A549 (cell line): ENCODE results near the gene MAP3K20. TPM values are rescaled to one million over a fixed set of nuclear protein-coding genes. Genes with fewer than 3 reads are reported as not detected.

Experiments used
- ATAC-seq, 2 experiments: fragments of 200-7000 bp in 1 of 2; fragments of >200 bp in 1 of 2; cut with Nextera tagmentation in 1 of 2; cut with Tn5 transposase in 1 of 2; 3 replicates each; pipeline versions ENCODE4 v1.8.0 to v1.9.1; 2018 to 2020; ENCODE audit warnings: mild to moderate bottlenecking in 1 of 2, moderate library complexity in 1 of 2
- CTCF ChIA-PET: fragments of 300-600 bp; sonication (Branson Sonifier 250); formaldehyde crosslinking; extraction: SDS; loops from one replicate; lab custom pipeline; 2021; ENCODE audit warnings: antibody characterized with exemption, inconsistent platforms; lab: Yijun Ruan, JAX
- POLR2A ChIA-PET: fragments of 350-600 bp; formaldehyde crosslinking; extraction: SDS; loops from one replicate; lab custom pipeline; 2021; ENCODE audit warnings: antibody characterized with exemption, inconsistent platforms; lab: Yijun Ruan, JAX
- DNase-seq, 2 experiments: peaks; one replicate each; pipeline versions ENCODE4 v3.0.0 to v3.0.0-alpha.2; 2011 to 2016; ENCODE audit warnings: low read depth in 1 of 2, low spot score in 1 of 2
- FAIRE-seq: peaks from 2 replicates; lab custom pipeline; 2011; peaks lifted over from hg19 to GRCh38; lab: Jason Lieb, UNC
- H3K27ac ChIP-seq, 2 experiments: fragments of >200 bp; sonication (Bioruptor Twin); formaldehyde crosslinking; 3 replicates each; pipeline ENCODE4 v1.5.1; 2016 to 2017
- H3K4me1 ChIP-seq: fragments of >200 bp; sonication (Bioruptor Twin); formaldehyde crosslinking; 3 replicates; pipeline ENCODE4 v1.6.1; 2016
- H3K4me2 ChIP-seq: fragments of >200 bp; sonication (Bioruptor Twin); formaldehyde crosslinking; 3 replicates; pipeline ENCODE4 v1.6.1; 2016
- H3K4me3 ChIP-seq: fragments of >200 bp; sonication (Bioruptor Twin); formaldehyde crosslinking; 3 replicates; pipeline ENCODE4 v1.5.1; 2016
- H3K9me3 ChIP-seq: fragments of >200 bp; sonication (Bioruptor Twin); formaldehyde crosslinking; 3 replicates; pipeline ENCODE4 v1.6.1; 2016
- BHLHE40 ChIP-seq: IDR thresholded peaks from 2 replicates; pipeline ENCODE4 v1.6.1; 2012; ENCODE audit warnings: low read depth, low read length, inconsistent platforms
- CBX2 ChIP-seq: fragments of 200-600 bp; sonication (generic); IDR thresholded peaks from 2 replicates; pipeline ENCODE4 v1.6.1; 2016; ENCODE audit warnings: low read depth, mild to moderate bottlenecking, borderline replicate concordance
- CBX8 ChIP-seq: fragments of 200-600 bp; sonication (generic); IDR thresholded peaks from 2 replicates; pipeline ENCODE4 v1.6.1; 2016
- ESRRA ChIP-seq: fragments of 150-350 bp; IDR thresholded peaks from 2 replicates; pipeline ENCODE4 v1.6.1; 2014; ENCODE audit warnings: mild to moderate bottlenecking, low read length, borderline replicate concordance
- FOSB ChIP-seq: fragments of 250-450 bp; sonication (Bioruptor Pico); IDR thresholded peaks from 2 replicates; pipeline ENCODE4 v1.5.0; 2020; ENCODE audit warnings: mild to moderate bottlenecking, moderate library complexity
- FOSL2 ChIP-seq, 2 experiments: fragments of 450-650 bp in 1 of 2; fragments of >200 bp in 1 of 2; sonication (Bioruptor Twin) in 1 of 2; formaldehyde crosslinking; IDR thresholded peaks; 2 replicates each; pipeline versions ENCODE4 v1.5.0 to v1.6.1; 2016 to 2020; ENCODE audit warnings: mild to moderate bottlenecking in 1 of 2, moderate library complexity in 1 of 2
- GATA3 ChIP-seq: IDR thresholded peaks from 2 replicates; pipeline ENCODE4 v1.6.1; 2012; ENCODE audit warnings: borderline replicate concordance
- HDAC2 ChIP-seq: fragments of 200-600 bp; sonication (generic); IDR thresholded peaks from 2 replicates; pipeline ENCODE4 v1.6.1; 2016
- HOXA7 ChIP-seq: fragments of 250-450 bp; sonication (Bioruptor Pico); IDR thresholded peaks from 2 replicates; pipeline ENCODE4 v1.5.0; 2020; ENCODE audit warnings: mild to moderate bottlenecking, moderate library complexity
- JUN ChIP-seq, 2 experiments: fragments of >200 bp; sonication (Bioruptor Twin); formaldehyde crosslinking; IDR thresholded peaks; 2 replicates in 1 of 2; 3 replicates in 1 of 2; pipeline ENCODE4 v1.6.1; 2016 to 2017
- JUNB ChIP-seq: fragments of >200 bp; sonication (Bioruptor Twin); formaldehyde crosslinking; IDR thresholded peaks from 2 replicates; pipeline ENCODE4 v1.6.1; 2016
- MYC ChIP-seq: IDR thresholded peaks from 2 replicates; pipeline ENCODE4 v1.6.1; 2012; ENCODE audit warnings: mild to moderate bottlenecking, inconsistent platforms, low read length, improper control_type of control experiment, borderline replicate concordance
- NPAS2 ChIP-seq: fragments of 250-450 bp; sonication (Bioruptor Pico); IDR thresholded peaks from 2 replicates; pipeline ENCODE4 v1.8.0; 2022; ENCODE audit warnings: mild to moderate bottlenecking, moderate library complexity, borderline replicate concordance
- NR3C1 ChIP-seq: fragments of >200 bp; sonication (Bioruptor Twin); formaldehyde crosslinking; IDR thresholded peaks from 3 replicates; pipeline ENCODE4 v1.6.1; 2017
- PHF8 ChIP-seq: fragments of 200-600 bp; sonication (generic); IDR thresholded peaks from 2 replicates; pipeline ENCODE4 v1.6.1; 2016; ENCODE audit warnings: low read depth, mild to moderate bottlenecking, antibody characterized with exemption, moderate library complexity, borderline replicate concordance
- RAD21 ChIP-seq, 2 experiments: fragments of >200 bp in 1 of 2; sonication (Bioruptor Twin) in 1 of 2; formaldehyde crosslinking in 1 of 2; IDR thresholded peaks in 1 of 2; conservative IDR thresholded peaks in 1 of 2; 2 replicates in 1 of 2; 3 replicates in 1 of 2; pipeline ENCODE4 v1.6.1; 2012 to 2018; ENCODE audit warnings: inconsistent platforms in 1 of 2
- REST ChIP-seq: fragments of 200-600 bp; sonication (generic); IDR thresholded peaks from 2 replicates; pipeline ENCODE4 v1.6.1; 2016; ENCODE audit warnings: antibody characterized with exemption, mild to moderate bottlenecking, moderate library complexity
- RFX5 ChIP-seq: fragments of 450-650 bp; IDR thresholded peaks from 2 replicates; pipeline ENCODE4 v1.7.1; 2014; ENCODE audit warnings: antibody characterized with exemption, mild to moderate bottlenecking, moderate library complexity
- RNF2 ChIP-seq: fragments of 200-600 bp; sonication (generic); IDR thresholded peaks from 2 replicates; pipeline ENCODE4 v1.6.1; 2016; ENCODE audit warnings: low read depth, mild to moderate bottlenecking, antibody characterized with exemption, moderate library complexity, borderline replicate concordance
- SMC3 ChIP-seq: fragments of >200 bp; sonication (Bioruptor Twin); formaldehyde crosslinking; IDR thresholded peaks from 3 replicates; pipeline ENCODE4 v1.6.1; 2018; ENCODE audit warnings: inconsistent platforms
- TFCP2L1 ChIP-seq: fragments of 250-450 bp; sonication (Bioruptor Pico); IDR thresholded peaks from 2 replicates; pipeline ENCODE4 v1.5.0; 2021; ENCODE audit warnings: mild to moderate bottlenecking
- TP53 ChIP-seq: fragments of 250-450 bp; sonication (Bioruptor Pico); IDR thresholded peaks from 2 replicates; pipeline ENCODE4 v1.5.0; 2021; ENCODE audit warnings: mild to moderate bottlenecking, moderate library complexity
- ZC3H11A ChIP-seq: fragments of 450-650 bp; IDR thresholded peaks from 2 replicates; pipeline ENCODE4 v1.6.1; 2014; ENCODE audit warnings: antibody characterized with exemption, mild to moderate bottlenecking
- ZNF302 ChIP-seq: fragments of 250-450 bp; sonication (Bioruptor Pico); IDR thresholded peaks from 2 replicates; pipeline ENCODE4 v1.9.0; 2021; ENCODE audit warnings: inconsistent platforms, mild to moderate bottlenecking, moderate library complexity
- WGBS: methylation state at CpG from one replicate; pipeline ENCODE4 v1.1.6; 2017; ENCODE audit errors: missing lambda C conversion rate; 5-methylcytosine and 5-hydroxymethylcytosine counted together
- polyA plus RNA-seq, 4 experiments: library from polyadenylated mRNA; depleted of rRNA in 3 of 4; stranded (reverse); fragments of >200 nt; fragmentation: RNase III in 1 of 4; extraction: RNeasy Plus Mini Kit Qiagen cat#74134 plus additional on column Dnase treatment in 1 of 4; gene quantifications; 2 replicates in 3 of 4; 3 replicates in 1 of 4; pipeline ENCODE4 v1.2.3, GENCODE V29; 2011 to 2017
- TF ChIP-seq, protein P1 (sequence below): fragments of >200 bp; sonication (Bioruptor Twin); formaldehyde crosslinking; IDR thresholded peaks from 2 replicates; pipeline ENCODE4 v1.6.1; 2016
- TF ChIP-seq, protein P2 (sequence below): fragments of 150-350 bp; IDR thresholded peaks from 2 replicates; pipeline ENCODE4 v1.6.1; 2014; ENCODE audit warnings: low read depth, mild to moderate bottlenecking, low read length
- TF ChIP-seq, protein P3 (sequence below): IDR thresholded peaks from 2 replicates; pipeline ENCODE4 v1.6.1; 2012; ENCODE audit warnings: low read depth, borderline replicate concordance
- TF ChIP-seq, protein P4 (sequence below): fragments of 250-450 bp; sonication (Bioruptor Pico); IDR thresholded peaks from 2 replicates; pipeline ENCODE4 v1.5.0; 2021; ENCODE audit warnings: mild to moderate bottlenecking, moderate library complexity, borderline replicate concordance

MAP3K20 gene
- polyA plus RNA-seq, 2 of the 4 experiments (the other 2 are of a cell fraction): 34.7 to 80.7 TPM

DNA sequence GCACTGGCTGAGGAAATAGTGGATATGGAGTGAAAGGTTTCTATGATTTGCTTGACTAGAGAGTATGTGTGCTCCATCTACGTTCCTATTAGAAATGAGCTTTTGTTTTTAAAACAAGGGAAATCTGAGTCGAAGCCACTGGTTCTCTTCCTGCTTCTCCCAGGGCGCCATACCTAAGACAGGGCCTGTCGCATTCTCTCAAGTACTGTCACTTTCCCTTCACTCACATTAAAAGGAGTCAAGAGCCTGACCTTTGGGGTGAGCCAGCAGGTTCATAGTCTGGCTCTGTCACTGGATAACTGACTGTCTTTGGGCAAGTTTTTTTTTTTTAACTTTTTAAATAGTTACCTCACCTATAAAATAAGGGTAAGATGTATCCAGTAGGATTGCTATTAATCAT lies 121.0 kb downstream of the MAP3K20 start (continued):
- no peak for TF ChIP-seq CBX8
- TF ChIP-seq, protein P1, sequence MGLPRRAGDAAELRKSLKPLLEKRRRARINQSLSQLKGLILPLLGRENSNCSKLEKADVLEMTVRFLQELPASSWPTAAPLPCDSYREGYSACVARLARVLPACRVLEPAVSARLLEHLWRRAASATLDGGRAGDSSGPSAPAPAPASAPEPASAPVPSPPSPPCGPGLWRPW: no peak
- TF ChIP-seq BHLHE40: no peak
- TF ChIP-seq MYC: no peak
- TF ChIP-seq, protein P2, sequence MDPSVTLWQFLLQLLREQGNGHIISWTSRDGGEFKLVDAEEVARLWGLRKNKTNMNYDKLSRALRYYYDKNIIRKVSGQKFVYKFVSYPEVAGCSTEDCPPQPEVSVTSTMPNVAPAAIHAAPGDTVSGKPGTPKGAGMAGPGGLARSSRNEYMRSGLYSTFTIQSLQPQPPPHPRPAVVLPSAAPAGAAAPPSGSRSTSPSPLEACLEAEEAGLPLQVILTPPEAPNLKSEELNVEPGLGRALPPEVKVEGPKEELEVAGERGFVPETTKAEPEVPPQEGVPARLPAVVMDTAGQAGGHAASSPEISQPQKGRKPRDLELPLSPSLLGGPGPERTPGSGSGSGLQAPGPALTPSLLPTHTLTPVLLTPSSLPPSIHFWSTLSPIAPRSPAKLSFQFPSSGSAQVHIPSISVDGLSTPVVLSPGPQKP: no peak

DNA sequence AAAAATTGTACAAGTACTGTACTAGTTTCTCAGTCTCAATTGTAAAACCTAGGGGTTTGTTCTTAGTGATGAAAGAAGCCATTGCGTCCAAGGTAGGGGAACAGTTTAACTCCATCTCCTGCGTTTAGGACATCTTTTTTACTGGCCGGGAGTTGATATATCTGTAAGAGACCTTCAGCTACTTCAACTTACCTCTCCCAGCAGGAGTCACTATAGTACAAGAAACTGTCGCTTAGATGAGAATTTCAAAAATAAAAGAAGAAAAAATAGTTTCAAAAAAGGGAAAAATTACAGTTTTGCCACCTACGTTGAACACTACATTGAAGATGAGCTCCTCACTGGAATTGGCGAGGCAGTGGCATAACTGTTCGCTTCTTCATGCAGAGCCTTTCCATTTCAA lies 122.7 kb downstream of the MAP3K20 start:
- POLR2A ChIA-PET: no interaction called here
- 94% methylated on average over 7 of the region's 7 CpGs for WGBS
- FAIRE-seq: no peak
- no peaks in the 10 kb centered on the region for H3K9me3 ChIP-seq
- no peak overlapping the region for H3K4me2 ChIP-seq
- peaks cover 17% of the 10 kb centered on the region; the same call in 2 of the 3 replicates for H3K4me1 ChIP-seq
- ATAC-seq: no peak
- no peak for DNase-seq
- H3K27ac ChIP-seq: no peak overlapping the region
- H3K4me3 ChIP-seq: no peak overlapping the region
- TF ChIP-seq TP53 (CRISPR knock-in tag) (no peak), RAD21 (conservative IDR thresholded peaks at IDR 0.05 in 1 of 2, IDR thresholded peaks at IDR 0.05 in 1 of 2) (no peak), ZC3H11A (no peak), JUN (IDR thresholded peaks at IDR 0.05) (no peak), FOSL2 (IDR thresholded peaks at IDR 0.05) (no peak), FOSL2 (CRISPR knock-in tag; IDR thresholded peaks at IDR 0.05) (no peak), PHF8 (no peak), NPAS2 (CRISPR knock-in tag) (no peak), ESRRA (no peak), JUNB (no peak), NR3C1 (no peak)
- TF ChIP-seq, protein P3, sequence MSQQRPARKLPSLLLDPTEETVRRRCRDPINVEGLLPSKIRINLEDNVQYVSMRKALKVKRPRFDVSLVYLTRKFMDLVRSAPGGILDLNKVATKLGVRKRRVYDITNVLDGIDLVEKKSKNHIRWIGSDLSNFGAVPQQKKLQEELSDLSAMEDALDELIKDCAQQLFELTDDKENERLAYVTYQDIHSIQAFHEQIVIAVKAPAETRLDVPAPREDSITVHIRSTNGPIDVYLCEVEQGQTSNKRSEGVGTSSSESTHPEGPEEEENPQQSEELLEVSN: no peak
- CTCF ChIA-PET: interaction anchor here (2.7 to 3.0 kb wide), 2 partner anchors 12 to 171 kb away, joined by 13 to 18 read pairs; no protein-coding TSS in a partner anchor

GRCh38 chr2:173199294-173199693 lies 123.6 kb downstream of the MAP3K20 start:
- 97% methylated on average over 1 of the region's 1 CpG for WGBS
- FAIRE-seq: no peak
- no peak overlapping the region for H3K4me2 ChIP-seq
- H3K9me3 ChIP-seq: no peaks in the 10 kb centered on the region
- ChIA-PET CTCF (interaction anchor here (2.7 to 3.0 kb wide), 2 partner anchors 11 to 172 kb away, joined by 13 to 18 read pairs; no protein-coding TSS in a partner anchor), POLR2A (interaction anchor here (0.6 kb wide), 2 partner anchors 146 to 268 kb away, joined by 3 to 5 read pairs; no protein-coding TSS in a partner anchor)
- DNase-seq: no peak
- no peak for ATAC-seq
- H3K4me1 ChIP-seq: peaks cover 11% of the 10 kb centered on the region; the same call in 2 of the 3 replicates
- no peak overlapping the region for H3K4me3 ChIP-seq
- no peak overlapping the region for H3K27ac ChIP-seq
- TF ChIP-seq JUNB (no peak), CBX2 (no peak), HDAC2 (no peak), TFCP2L1 (CRISPR knock-in tag) (no peak), RFX5 (no peak), FOSB (CRISPR knock-in tag) (no peak), ZNF302 (CRISPR knock-in tag) (no peak), GATA3 (no peak), SMC3 (no peak), HOXA7 (no peak), NR3C1 (no peak), REST (no peak), CBX8 (no peak), RNF2 (no peak)
- TF ChIP-seq, protein P4, sequence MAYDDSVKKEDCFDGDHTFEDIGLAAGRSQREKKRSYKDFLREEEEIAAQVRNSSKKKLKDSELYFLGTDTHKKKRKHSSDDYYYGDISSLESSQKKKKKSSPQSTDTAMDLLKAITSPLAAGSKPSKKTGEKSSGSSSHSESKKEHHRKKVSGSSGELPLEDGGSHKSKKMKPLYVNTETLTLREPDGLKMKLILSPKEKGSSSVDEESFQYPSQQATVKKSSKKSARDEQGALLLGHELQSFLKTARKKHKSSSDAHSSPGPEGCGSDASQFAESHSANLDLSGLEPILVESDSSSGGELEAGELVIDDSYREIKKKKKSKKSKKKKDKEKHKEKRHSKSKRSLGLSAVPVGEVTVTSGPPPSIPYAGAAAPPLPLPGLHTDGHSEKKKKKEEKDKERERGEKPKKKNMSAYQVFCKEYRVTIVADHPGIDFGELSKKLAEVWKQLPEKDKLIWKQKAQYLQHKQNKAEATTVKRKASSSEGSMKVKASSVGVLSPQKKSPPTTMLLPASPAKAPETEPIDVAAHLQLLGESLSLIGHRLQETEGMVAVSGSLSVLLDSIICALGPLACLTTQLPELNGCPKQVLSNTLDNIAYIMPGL: no peak
